Breast epithelium (tissue), 3 donors: ENCODE results near the gene DGKE.

Experiments used
- POLR2A ChIP-seq: fragments of 450-650 bp; IDR thresholded peaks from one replicate; pipeline ENCODE4 v1.6.1; 2016; ENCODE audit warnings: antibody characterized with exemption, mild to moderate bottlenecking, moderate library complexity
- TF ChIP-seq, protein P1 (sequence below), 3 donors: fragments of 450-650 bp; IDR thresholded peaks; one replicate each; pipeline ENCODE4 v1.5.1; 2016 to 2017; ENCODE audit warnings: antibody characterized with exemption in 3 of 3, mild to moderate bottlenecking in 3 of 3, moderate library complexity in 3 of 3

DNA sequence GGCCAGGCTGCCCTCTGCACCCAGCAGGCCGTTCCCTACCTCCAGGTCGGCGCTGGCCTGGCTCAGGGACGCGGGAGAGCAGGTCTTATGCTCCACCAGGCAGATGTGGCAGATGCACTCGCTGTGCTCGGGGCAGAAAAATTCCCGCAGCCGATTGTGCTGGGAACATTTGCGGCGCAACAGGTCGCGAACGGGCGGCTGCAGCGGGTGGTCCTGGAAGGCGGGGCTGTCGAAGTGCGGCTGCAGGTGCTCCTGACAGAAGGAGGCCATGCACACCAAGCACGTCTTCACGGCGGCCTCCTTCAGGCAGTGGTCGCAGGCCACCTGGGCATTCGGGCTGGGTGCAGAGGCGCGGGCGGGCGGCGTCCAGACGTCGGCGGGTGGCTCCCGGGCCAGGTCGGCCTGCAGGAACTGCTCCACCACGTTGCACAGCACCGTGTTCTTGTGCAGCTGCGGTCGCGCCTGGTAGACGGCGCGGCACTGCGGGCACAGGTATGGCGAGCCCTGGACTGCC lies 79.5 kb downstream of the DGKE start:
- TF ChIP-seq, protein P1, sequence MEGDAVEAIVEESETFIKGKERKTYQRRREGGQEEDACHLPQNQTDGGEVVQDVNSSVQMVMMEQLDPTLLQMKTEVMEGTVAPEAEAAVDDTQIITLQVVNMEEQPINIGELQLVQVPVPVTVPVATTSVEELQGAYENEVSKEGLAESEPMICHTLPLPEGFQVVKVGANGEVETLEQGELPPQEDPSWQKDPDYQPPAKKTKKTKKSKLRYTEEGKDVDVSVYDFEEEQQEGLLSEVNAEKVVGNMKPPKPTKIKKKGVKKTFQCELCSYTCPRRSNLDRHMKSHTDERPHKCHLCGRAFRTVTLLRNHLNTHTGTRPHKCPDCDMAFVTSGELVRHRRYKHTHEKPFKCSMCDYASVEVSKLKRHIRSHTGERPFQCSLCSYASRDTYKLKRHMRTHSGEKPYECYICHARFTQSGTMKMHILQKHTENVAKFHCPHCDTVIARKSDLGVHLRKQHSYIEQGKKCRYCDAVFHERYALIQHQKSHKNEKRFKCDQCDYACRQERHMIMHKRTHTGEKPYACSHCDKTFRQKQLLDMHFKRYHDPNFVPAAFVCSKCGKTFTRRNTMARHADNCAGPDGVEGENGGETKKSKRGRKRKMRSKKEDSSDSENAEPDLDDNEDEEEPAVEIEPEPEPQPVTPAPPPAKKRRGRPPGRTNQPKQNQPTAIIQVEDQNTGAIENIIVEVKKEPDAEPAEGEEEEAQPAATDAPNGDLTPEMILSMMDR (IDR thresholded peaks at IDR 0.05): no peak
- TF ChIP-seq POLR2A: no peak
